ENCODE measurements around the gene ATP9A. TPM values are rescaled to one million over a fixed set of nuclear protein-coding genes. Genes with fewer than 3 reads are reported as not detected.

ATP9A gene
- total and polyA plus RNA-seq, 10 of the 15 experiments (the other 5 are each of a cell fraction or from before 2014, with no cell fraction given), result 0.03 to 0.81 (median 0.14) TPM

GRCh38 chr20:51578145-51578459 is 190.1 kb downstream of the ATP9A start:
- ChIA-PET POLR2A (no interaction called here), CTCF (no interaction called here), SMC1A (ENCODE audit: uncharacterized antibody, unreplicated experiment) (no interaction called here), RAD21 (ENCODE audit: unreplicated experiment) (no interaction called here)
- H3K4me1 ChIP-seq (ENCODE audit: control insufficient read depth, insufficient read depth, low read length), result no peaks in the 10 kb centered on the region
- H3K4me3 ChIP-seq, result no peak overlapping the region
- H3K27ac ChIP-seq (ENCODE audit: control insufficient read depth, insufficient read depth), result no peak overlapping the region
- FAIRE-seq (no peak), DNase-seq (ENCODE audit: low read depth, low spot score) (no peak), ATAC-seq (no peak)
- no peak overlapping the region for H3K4me2 ChIP-seq (ENCODE audit: control insufficient read depth, insufficient read depth)
- in situ Hi-C loops (cut with MboI) (no loop called here), intact Hi-C loops (cut with micrococcal nuclease; ENCODE audit: unreplicated experiment) (no loop called here)
- TF ChIP-seq HCFC1 (IDR thresholded peaks at IDR 0.05; ENCODE audit: low read length) (no peak), SKIL (IDR thresholded peaks at IDR 0.05; ENCODE audit: low read depth, poor library complexity, severe bottlenecking) (no peak), NRF1 (conservative IDR thresholded peaks at IDR 0.05; ENCODE audit: low read depth, low read length) (no peak), MEF2A (IDR thresholded peaks at IDR 0.05; ENCODE audit: insufficient read depth, low read depth, low read length) (no peak)
- no peak overlapping the region for H3K9ac ChIP-seq (ENCODE audit: control insufficient read depth, insufficient read depth, low read length)
- no peaks in the 10 kb centered on the region for H3K79me2 ChIP-seq (ENCODE audit: control insufficient read depth, insufficient read depth, low read length)
- H3K9me3 ChIP-seq (replicated peaks; ENCODE audit: control insufficient read depth, insufficient read depth, low read length), result no peaks in the 10 kb centered on the region; the same call in 1 of the 3 replicates
- H3K36me3 ChIP-seq (ENCODE audit: control insufficient read depth in 2 of 2, insufficient read depth in 2 of 2, low read length in 1 of 2), result no peaks in the 10 kb centered on the region
- H4K20me1 ChIP-seq (ENCODE audit: control insufficient read depth, insufficient read depth), result no peaks in the 10 kb centered on the region
- H2AFZ ChIP-seq (ENCODE audit: control insufficient read depth, low read depth, low read length), result no peak overlapping the region
- peaks cover 0 to 3% of the 10 kb centered on the region in 2 experiments; a peak in 2 of 4 replicates for H3K27me3 ChIP-seq (replicated peaks in 1 of 2; ENCODE audit: control insufficient read depth in 2 of 2, insufficient read depth in 2 of 2, low read length in 1 of 2)
- BruUV-seq (replicated peaks), result no TSS peak
- WGBS (ENCODE audit: insufficient coverage, insufficient replicate concordance, low lambda C conversion rate, missing lambda C conversion rate), result 5% methylated on average over 2 of the region's 2 CpGs

- no TSS peak for BruUV-seq (replicated peaks)
- POLR2A ChIA-PET, result no interaction called here
- 31% methylated on average over 11 of the region's 11 CpGs for WGBS (ENCODE audit: insufficient coverage, insufficient replicate concordance, low lambda C conversion rate, missing lambda C conversion rate)
- FAIRE-seq (no peak), DNase-seq (ENCODE audit: low read depth, low spot score) (no peak), ATAC-seq (no peak)
- peaks cover 0 to 3% of the 10 kb centered on the region in 2 experiments; a peak in 2 of 4 replicates for H3K27me3 ChIP-seq (replicated peaks in 1 of 2; ENCODE audit: control insufficient read depth in 2 of 2, insufficient read depth in 2 of 2, low read length in 1 of 2)
- in situ Hi-C loops (cut with MboI) (no loop called here), intact Hi-C loops (cut with micrococcal nuclease; ENCODE audit: unreplicated experiment) (no loop called here)
- CTCF ChIA-PET, result interaction anchor here (1.4 kb wide), 1 partner anchor 270 kb away, joined by 3 read pairs; no protein-coding TSS in a partner anchor
- no peak overlapping the region for H3K4me2 ChIP-seq (ENCODE audit: control insufficient read depth, insufficient read depth)
- H4K20me1 ChIP-seq (ENCODE audit: control insufficient read depth, insufficient read depth), result no peaks in the 10 kb centered on the region
- no peaks in the 10 kb centered on the region for H3K36me3 ChIP-seq (ENCODE audit: control insufficient read depth in 2 of 2, insufficient read depth in 2 of 2, low read length in 1 of 2)
- SMC1A ChIA-PET (ENCODE audit: uncharacterized antibody, unreplicated experiment), result no interaction called here
- no peaks in the 10 kb centered on the region; the same call in 1 of the 3 replicates for H3K9me3 ChIP-seq (replicated peaks; ENCODE audit: control insufficient read depth, insufficient read depth, low read length)
- no peak overlapping the region for H3K9ac ChIP-seq (ENCODE audit: control insufficient read depth, insufficient read depth, low read length)
- H3K4me3 ChIP-seq, result no peak overlapping the region
- H3K4me1 ChIP-seq (ENCODE audit: control insufficient read depth, insufficient read depth, low read length), result no peaks in the 10 kb centered on the region
- RAD21 ChIA-PET (ENCODE audit: unreplicated experiment), result interaction anchor here (0.7 kb wide), 1 partner anchor 192 kb away, joined by 3 read pairs; no protein-coding TSS in a partner anchor
- H2AFZ ChIP-seq (ENCODE audit: control insufficient read depth, low read depth, low read length), result no peak overlapping the region
- no peak overlapping the region for H3K27ac ChIP-seq (ENCODE audit: control insufficient read depth, insufficient read depth)
- H3K79me2 ChIP-seq (ENCODE audit: control insufficient read depth, insufficient read depth, low read length), result no peaks in the 10 kb centered on the region
- TF ChIP-seq CEBPZ (IDR thresholded peaks at IDR 0.05; ENCODE audit: low read depth, low read length) (no peak), KLF5 (IDR thresholded peaks at IDR 0.05; ENCODE audit: partially characterized antibody) (no peak), TCF3 (IDR thresholded peaks at IDR 0.05; ENCODE audit: borderline replicate concordance, insufficient read depth, low read depth, low read length) (no peak), ZNF274 (IDR thresholded peaks at IDR 0.05; ENCODE audit: insufficient read depth, insufficient read length) (no peak)
These were observed 190.6 kb downstream of the ATP9A start for GRCh38 chr20:51577432-51578144.

Data from GM12878 (cell line).